Fibroblast of villous mesenchyme (primary cell): ENCODE measurements around the gene SHROOM1. TPM values are rescaled to one million over a fixed set of nuclear protein-coding genes. Genes with fewer than 3 reads are reported as not detected.

Experiments
- DNase-seq: peaks from one replicate; pipeline ENCODE4 v3.0.0-alpha.2; 2010; ENCODE audit warnings: low read depth
- H3K4me3 ChIP-seq: 2 replicates; pipeline ENCODE4 v1.5.1; 2011; ENCODE audit warnings: low read depth, mild to moderate bottlenecking, low read length
- total RNA-seq: library from RNA; depleted of rRNA; stranded (reverse); fragments of >200 nt; gene quantifications from 2 replicates; pipeline ENCODE4 v1.2.3, GENCODE V29; 2012
- TF ChIP-seq, protein P1 (sequence below): IDR thresholded peaks from 2 replicates; pipeline ENCODE4 v1.5.1; 2012; ENCODE audit warnings: low read depth, mild to moderate bottlenecking, low read length; ENCODE audit not compliant: insufficient read depth

Gene SHROOM1
- total RNA-seq, 1 donor, result 6.5 TPM

GRCh38 chr5:132791026-132791425, 39.4 kb downstream of the SHROOM1 start:
- TF ChIP-seq, protein P1, sequence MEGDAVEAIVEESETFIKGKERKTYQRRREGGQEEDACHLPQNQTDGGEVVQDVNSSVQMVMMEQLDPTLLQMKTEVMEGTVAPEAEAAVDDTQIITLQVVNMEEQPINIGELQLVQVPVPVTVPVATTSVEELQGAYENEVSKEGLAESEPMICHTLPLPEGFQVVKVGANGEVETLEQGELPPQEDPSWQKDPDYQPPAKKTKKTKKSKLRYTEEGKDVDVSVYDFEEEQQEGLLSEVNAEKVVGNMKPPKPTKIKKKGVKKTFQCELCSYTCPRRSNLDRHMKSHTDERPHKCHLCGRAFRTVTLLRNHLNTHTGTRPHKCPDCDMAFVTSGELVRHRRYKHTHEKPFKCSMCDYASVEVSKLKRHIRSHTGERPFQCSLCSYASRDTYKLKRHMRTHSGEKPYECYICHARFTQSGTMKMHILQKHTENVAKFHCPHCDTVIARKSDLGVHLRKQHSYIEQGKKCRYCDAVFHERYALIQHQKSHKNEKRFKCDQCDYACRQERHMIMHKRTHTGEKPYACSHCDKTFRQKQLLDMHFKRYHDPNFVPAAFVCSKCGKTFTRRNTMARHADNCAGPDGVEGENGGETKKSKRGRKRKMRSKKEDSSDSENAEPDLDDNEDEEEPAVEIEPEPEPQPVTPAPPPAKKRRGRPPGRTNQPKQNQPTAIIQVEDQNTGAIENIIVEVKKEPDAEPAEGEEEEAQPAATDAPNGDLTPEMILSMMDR, result no peak
- DNase-seq, result no peak
- no peak overlapping the region for H3K4me3 ChIP-seq

- TF ChIP-seq, protein P1, result no peak
- DNase-seq, result no peak
- H3K4me3 ChIP-seq, result no peak overlapping the region
Measured at GRCh38 chr5:132790201-132790865, 40.1 kb downstream of the SHROOM1 start.

DNA sequence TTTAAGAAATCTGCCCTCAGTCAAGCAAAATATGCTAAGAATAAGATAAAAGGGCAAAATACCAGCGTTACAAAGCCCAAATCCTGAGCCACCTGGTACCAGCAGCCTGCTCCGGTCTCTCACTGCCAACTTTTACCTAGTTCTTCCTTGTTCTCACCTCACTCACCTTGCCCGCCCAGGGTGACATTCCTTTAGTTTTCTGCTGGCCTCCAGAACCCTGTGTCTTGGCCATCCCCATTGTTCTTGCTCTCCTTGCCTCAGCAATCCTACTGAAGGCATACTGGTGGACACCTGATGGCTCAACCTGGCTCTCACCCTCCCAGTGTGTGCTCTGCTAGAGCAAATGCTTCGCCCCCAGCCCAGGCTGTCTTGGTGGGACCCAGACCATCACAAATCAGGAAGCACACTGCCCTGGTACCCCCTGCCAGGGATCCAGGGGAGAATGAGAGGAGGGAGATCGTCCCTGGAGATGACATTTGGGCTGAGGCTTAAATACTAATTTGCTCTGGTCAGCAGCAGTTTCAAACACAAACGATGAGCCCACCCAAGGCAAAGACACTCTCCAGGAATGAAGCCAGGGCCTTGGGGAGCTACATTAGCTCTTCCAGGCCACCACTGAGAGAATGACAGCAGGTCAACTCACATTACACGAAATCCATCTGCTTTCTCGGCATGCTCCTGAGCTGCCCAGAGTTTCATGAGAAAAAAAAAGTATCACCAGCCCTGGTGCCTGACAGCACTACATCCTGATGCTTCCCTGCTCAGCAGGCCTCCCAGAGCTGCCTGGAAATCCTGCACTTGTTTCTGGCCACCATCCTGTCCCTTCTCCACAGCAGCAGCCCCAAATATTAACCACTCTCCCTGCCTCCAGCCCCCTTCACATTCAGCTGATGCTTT, 41.2 kb downstream of the SHROOM1 start:
- H3K4me3 ChIP-seq, result no peak overlapping the region
- DNase-seq, result no peak
- TF ChIP-seq, protein P1, result no peak

- TF ChIP-seq, protein P1, result no peak
- DNase-seq, result no peak
- no peak overlapping the region for H3K4me3 ChIP-seq
Measured at GRCh38 chr5:132788508-132788907, 41.9 kb downstream of the SHROOM1 start.

- no peak for DNase-seq
- TF ChIP-seq, protein P1, result no peak
- no peak overlapping the region for H3K4me3 ChIP-seq
Measured at GRCh38 chr5:132787076-132787475, 43.4 kb downstream of the SHROOM1 start.

DNA sequence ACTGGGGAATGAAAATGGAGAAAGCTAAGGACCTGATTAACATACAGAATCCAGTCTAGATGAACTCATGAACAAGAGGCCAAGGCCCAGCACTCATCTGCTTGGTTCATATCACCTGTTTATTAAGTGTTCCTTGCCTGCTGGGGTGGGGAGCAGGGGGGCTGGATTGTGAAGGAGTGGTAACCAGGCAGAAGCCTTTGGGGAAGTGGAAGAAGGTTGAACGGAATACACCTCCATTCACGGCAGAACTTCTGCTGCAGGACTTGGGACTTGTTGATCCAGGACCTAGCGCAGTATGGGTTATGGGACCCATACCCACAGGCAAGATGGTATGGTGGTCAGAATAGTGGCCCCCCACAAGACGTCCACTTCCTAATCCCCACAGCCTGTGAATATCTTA, 44.6 kb downstream of the SHROOM1 start:
- TF ChIP-seq, protein P1, result no peak
- no peak for DNase-seq
- H3K4me3 ChIP-seq, result no peak overlapping the region
